HEK293 (cell line): ENCODE measurements around the gene DPH6.

Source experiments
- IKZF3 ChIP-seq: fragments of 450-650 bp; IDR thresholded peaks from 2 replicates; pipeline ENCODE4 v1.5.0; 2018; ENCODE audit warnings: missing biosample characterization, mild to moderate bottlenecking, missing genetic modification characterization, moderate library complexity
- ZNF785 ChIP-seq: fragments of 450-650 bp; formaldehyde crosslinking; IDR thresholded peaks from 2 replicates; pipeline ENCODE4 v1.5.1; 2016; ENCODE audit warnings: missing biosample characterization, missing genetic modification characterization
- TF ChIP-seq, protein P1 (sequence below): fragments of 450-650 bp; formaldehyde crosslinking; IDR thresholded peaks from 2 replicates; pipeline ENCODE4 v1.5.1; 2016; ENCODE audit warnings: missing biosample characterization, missing genetic modification characterization
- TF ChIP-seq, protein P2 (sequence below): fragments of 450-650 bp; formaldehyde crosslinking; IDR thresholded peaks from 2 replicates; pipeline ENCODE4 v1.5.1; 2016; ENCODE audit warnings: missing biosample characterization, missing genetic modification characterization
- TF ChIP-seq, protein P3 (sequence below): fragments of 450-650 bp; formaldehyde crosslinking; IDR thresholded peaks from 2 replicates; pipeline ENCODE4 v1.5.1; 2017; ENCODE audit warnings: missing biosample characterization, missing genetic modification characterization
- TF ChIP-seq, protein P4 (sequence below): fragments of 450-650 bp; formaldehyde crosslinking; IDR thresholded peaks from 2 replicates; pipeline ENCODE4 v1.5.1; 2016; ENCODE audit warnings: missing biosample characterization, missing genetic modification characterization, low read depth
- TF ChIP-seq, protein P5 (sequence below): fragments of 450-650 bp; formaldehyde crosslinking; IDR thresholded peaks from 2 replicates; pipeline ENCODE4 v1.5.1; 2016; ENCODE audit warnings: missing biosample characterization, missing genetic modification characterization
- TF ChIP-seq, protein P6 (sequence below): fragments of 450-650 bp; formaldehyde crosslinking; IDR thresholded peaks from 2 replicates; pipeline ENCODE4 v1.5.1; 2017; ENCODE audit warnings: missing biosample characterization, missing genetic modification characterization
- TF ChIP-seq, protein P7 (sequence below): sonication (generic); formaldehyde crosslinking; IDR thresholded peaks from 2 replicates; pipeline ENCODE4 v1.8.1; 2022; ENCODE audit warnings: mild to moderate bottlenecking, moderate library complexity, missing genetic modification reagents

DNA sequence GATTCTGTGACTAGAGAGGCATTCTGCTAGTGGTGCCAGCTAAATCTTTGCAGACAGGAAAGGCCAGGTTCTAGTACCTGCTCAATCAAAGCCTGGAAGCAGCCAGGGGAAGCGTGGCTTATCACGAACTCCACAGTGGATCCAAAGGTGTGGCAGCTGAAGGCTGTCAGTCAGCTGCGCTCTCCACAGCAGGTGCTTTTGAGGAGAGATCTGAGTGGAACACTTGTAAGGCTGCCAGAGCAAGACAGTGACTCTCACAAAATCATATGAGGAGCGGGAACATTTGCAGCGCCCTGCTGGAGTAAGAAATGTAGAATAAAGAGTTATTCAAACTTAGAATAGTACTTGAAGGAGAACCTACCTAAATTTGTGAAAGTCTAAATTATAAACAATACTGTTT lies 5.0 kb upstream of the DPH6 start:
- TF ChIP-seq, protein P1, sequence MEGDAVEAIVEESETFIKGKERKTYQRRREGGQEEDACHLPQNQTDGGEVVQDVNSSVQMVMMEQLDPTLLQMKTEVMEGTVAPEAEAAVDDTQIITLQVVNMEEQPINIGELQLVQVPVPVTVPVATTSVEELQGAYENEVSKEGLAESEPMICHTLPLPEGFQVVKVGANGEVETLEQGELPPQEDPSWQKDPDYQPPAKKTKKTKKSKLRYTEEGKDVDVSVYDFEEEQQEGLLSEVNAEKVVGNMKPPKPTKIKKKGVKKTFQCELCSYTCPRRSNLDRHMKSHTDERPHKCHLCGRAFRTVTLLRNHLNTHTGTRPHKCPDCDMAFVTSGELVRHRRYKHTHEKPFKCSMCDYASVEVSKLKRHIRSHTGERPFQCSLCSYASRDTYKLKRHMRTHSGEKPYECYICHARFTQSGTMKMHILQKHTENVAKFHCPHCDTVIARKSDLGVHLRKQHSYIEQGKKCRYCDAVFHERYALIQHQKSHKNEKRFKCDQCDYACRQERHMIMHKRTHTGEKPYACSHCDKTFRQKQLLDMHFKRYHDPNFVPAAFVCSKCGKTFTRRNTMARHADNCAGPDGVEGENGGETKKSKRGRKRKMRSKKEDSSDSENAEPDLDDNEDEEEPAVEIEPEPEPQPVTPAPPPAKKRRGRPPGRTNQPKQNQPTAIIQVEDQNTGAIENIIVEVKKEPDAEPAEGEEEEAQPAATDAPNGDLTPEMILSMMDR: no peak
- TF ChIP-seq, protein P2, sequence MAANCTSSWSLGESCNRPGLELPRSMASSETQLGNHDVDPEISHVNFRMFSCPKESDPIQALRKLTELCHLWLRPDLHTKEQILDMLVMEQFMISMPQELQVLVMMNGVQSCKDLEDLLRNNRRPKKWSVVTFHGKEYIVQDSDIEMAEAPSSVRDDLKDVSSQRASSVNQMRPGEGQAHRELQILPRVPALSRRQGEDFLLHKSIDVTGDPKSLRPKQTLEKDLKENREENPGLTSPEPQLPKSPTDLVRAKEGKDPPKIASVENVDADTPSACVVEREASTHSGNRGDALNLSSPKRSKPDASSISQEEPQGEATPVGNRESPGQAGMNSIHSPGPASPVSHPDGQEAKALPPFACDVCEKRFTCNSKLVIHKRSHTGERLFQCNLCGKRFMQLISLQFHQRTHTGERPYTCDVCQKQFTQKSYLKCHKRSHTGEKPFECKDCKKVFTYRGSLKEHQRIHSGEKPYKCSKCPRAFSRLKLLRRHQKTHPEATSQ (tag by site-specific recombination): no peak
- TF ChIP-seq, protein P3, sequence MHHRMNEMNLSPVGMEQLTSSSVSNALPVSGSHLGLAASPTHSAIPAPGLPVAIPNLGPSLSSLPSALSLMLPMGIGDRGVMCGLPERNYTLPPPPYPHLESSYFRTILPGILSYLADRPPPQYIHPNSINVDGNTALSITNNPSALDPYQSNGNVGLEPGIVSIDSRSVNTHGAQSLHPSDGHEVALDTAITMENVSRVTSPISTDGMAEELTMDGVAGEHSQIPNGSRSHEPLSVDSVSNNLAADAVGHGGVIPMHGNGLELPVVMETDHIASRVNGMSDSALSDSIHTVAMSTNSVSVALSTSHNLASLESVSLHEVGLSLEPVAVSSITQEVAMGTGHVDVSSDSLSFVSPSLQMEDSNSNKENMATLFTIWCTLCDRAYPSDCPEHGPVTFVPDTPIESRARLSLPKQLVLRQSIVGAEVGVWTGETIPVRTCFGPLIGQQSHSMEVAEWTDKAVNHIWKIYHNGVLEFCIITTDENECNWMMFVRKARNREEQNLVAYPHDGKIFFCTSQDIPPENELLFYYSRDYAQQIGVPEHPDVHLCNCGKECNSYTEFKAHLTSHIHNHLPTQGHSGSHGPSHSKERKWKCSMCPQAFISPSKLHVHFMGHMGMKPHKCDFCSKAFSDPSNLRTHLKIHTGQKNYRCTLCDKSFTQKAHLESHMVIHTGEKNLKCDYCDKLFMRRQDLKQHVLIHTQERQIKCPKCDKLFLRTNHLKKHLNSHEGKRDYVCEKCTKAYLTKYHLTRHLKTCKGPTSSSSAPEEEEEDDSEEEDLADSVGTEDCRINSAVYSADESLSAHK: no peak
- TF ChIP-seq IKZF3 (tag by site-specific recombination): no peak
- no peak for TF ChIP-seq ZNF785 (tag by site-specific recombination)
- TF ChIP-seq, protein P4, sequence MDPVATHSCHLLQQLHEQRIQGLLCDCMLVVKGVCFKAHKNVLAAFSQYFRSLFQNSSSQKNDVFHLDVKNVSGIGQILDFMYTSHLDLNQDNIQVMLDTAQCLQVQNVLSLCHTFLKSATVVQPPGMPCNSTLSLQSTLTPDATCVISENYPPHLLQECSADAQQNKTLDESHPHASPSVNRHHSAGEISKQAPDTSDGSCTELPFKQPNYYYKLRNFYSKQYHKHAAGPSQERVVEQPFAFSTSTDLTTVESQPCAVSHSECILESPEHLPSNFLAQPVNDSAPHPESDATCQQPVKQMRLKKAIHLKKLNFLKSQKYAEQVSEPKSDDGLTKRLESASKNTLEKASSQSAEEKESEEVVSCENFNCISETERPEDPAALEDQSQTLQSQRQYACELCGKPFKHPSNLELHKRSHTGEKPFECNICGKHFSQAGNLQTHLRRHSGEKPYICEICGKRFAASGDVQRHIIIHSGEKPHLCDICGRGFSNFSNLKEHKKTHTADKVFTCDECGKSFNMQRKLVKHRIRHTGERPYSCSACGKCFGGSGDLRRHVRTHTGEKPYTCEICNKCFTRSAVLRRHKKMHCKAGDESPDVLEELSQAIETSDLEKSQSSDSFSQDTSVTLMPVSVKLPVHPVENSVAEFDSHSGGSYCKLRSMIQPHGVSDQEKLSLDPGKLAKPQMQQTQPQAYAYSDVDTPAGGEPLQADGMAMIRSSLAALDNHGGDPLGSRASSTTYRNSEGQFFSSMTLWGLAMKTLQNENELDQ (tag by site-specific recombination): no peak
- TF ChIP-seq, protein P5, sequence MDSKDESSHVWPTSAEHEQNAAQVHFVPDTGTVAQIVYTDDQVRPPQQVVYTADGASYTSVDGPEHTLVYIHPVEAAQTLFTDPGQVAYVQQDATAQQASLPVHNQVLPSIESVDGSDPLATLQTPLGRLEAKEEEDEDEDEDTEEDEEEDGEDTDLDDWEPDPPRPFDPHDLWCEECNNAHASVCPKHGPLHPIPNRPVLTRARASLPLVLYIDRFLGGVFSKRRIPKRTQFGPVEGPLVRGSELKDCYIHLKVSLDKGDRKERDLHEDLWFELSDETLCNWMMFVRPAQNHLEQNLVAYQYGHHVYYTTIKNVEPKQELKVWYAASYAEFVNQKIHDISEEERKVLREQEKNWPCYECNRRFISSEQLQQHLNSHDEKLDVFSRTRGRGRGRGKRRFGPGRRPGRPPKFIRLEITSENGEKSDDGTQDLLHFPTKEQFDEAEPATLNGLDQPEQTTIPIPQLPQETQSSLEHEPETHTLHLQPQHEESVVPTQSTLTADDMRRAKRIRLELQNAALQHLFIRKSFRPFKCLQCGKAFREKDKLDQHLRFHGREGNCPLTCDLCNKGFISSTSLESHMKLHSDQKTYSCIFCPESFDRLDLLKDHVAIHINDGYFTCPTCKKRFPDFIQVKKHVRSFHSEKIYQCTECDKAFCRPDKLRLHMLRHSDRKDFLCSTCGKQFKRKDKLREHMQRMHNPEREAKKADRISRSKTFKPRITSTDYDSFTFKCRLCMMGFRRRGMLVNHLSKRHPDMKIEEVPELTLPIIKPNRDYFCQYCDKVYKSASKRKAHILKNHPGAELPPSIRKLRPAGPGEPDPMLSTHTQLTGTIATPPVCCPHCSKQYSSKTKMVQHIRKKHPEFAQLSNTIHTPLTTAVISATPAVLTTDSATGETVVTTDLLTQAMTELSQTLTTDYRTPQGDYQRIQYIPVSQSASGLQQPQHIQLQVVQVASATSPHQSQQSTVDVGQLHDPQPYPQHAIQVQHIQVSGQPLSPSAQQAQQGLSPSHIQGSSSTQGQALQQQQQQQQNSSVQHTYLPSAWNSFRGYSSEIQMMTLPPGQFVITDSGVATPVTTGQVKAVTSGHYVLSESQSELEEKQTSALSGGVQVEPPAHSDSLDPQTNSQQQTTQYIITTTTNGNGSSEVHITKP: no peak
- TF ChIP-seq, protein P6, sequence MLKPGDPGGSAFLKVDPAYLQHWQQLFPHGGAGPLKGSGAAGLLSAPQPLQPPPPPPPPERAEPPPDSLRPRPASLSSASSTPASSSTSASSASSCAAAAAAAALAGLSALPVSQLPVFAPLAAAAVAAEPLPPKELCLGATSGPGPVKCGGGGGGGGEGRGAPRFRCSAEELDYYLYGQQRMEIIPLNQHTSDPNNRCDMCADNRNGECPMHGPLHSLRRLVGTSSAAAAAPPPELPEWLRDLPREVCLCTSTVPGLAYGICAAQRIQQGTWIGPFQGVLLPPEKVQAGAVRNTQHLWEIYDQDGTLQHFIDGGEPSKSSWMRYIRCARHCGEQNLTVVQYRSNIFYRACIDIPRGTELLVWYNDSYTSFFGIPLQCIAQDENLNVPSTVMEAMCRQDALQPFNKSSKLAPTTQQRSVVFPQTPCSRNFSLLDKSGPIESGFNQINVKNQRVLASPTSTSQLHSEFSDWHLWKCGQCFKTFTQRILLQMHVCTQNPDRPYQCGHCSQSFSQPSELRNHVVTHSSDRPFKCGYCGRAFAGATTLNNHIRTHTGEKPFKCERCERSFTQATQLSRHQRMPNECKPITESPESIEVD (tag by site-specific recombination): no peak
- TF ChIP-seq, protein P7, sequence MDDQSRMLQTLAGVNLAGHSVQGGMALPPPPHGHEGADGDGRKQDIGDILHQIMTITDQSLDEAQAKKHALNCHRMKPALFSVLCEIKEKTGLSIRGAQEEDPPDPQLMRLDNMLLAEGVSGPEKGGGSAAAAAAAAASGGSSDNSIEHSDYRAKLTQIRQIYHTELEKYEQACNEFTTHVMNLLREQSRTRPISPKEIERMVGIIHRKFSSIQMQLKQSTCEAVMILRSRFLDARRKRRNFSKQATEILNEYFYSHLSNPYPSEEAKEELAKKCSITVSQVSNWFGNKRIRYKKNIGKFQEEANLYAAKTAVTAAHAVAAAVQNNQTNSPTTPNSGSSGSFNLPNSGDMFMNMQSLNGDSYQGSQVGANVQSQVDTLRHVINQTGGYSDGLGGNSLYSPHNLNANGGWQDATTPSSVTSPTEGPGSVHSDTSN (CRISPR knock-in tag): no peak
